ENCODE measurements around the gene PLEKHA6. TPM values are rescaled to one million over a fixed set of nuclear protein-coding genes. Genes with fewer than 3 reads are reported as not detected.

Gene PLEKHA6
- total and polyA plus RNA-seq, 2 donors (not counting 1 experiment from before 2014, with no cell fraction given), result 0.31 to 0.47 TPM

DNA sequence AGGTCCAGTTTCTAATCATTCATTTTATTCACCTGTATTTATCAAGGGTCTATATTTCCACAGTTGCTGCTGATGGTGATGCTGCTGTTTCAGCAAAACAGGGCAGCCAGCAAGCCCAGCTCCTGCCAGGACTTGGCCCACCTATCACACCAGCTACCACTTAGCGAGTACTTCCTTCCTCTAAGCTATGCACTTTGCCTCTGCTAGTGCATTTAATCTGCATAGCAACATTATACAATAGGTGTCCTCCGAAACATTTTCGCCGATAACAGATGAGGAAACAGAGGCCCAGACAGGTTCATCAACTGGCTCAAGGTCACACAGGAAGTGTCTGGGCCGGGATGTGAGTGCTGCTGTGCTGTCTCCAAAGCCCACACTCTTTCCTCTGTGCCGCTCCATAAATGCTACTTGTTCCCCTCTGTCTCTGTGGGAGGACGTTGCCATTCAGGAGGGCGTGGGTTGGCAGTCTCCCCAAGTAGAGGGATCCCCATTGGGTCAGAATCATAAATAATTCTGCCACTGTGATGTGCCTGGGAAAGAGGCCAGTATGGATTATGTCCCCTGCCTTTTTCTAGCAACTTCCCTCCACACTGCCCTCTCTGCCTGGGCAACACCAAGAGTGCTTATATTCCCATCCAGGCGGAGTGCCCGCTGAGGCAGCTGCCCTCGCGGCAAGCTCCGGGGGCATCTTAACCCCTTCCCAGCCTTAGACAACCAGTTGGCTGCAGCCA lies 9.4 kb upstream of the PLEKHA6 start:
- H3K27ac ChIP-seq (ENCODE audit: low read length in 2 of 2), result no peak overlapping the region
- no peaks in the 10 kb centered on the region for H3K4me1 Mint-ChIP-seq
- TF ChIP-seq, protein P1, sequence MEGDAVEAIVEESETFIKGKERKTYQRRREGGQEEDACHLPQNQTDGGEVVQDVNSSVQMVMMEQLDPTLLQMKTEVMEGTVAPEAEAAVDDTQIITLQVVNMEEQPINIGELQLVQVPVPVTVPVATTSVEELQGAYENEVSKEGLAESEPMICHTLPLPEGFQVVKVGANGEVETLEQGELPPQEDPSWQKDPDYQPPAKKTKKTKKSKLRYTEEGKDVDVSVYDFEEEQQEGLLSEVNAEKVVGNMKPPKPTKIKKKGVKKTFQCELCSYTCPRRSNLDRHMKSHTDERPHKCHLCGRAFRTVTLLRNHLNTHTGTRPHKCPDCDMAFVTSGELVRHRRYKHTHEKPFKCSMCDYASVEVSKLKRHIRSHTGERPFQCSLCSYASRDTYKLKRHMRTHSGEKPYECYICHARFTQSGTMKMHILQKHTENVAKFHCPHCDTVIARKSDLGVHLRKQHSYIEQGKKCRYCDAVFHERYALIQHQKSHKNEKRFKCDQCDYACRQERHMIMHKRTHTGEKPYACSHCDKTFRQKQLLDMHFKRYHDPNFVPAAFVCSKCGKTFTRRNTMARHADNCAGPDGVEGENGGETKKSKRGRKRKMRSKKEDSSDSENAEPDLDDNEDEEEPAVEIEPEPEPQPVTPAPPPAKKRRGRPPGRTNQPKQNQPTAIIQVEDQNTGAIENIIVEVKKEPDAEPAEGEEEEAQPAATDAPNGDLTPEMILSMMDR (IDR thresholded peaks at IDR 0.05), result no peak
- no peak for TF ChIP-seq EZH2 (IDR thresholded peaks at IDR 0.05; ENCODE audit: borderline replicate concordance, insufficient read depth, low read depth, low read length, poor library complexity, severe bottlenecking)
- no peaks in the 10 kb centered on the region for H3K79me2 ChIP-seq (ENCODE audit: control insufficient read depth, insufficient read depth, low read length)
- H3K27ac Mint-ChIP-seq, result no peak overlapping the region
- peaks cover 39% of the 10 kb centered on the region for H3K27me3 Mint-ChIP-seq
- H2AFZ ChIP-seq (ENCODE audit: insufficient read depth, low read depth, low read length, poor library complexity, severe bottlenecking), result no peak overlapping the region
- 39% methylated on average over 13 of the region's 13 CpGs for WGBS (ENCODE audit: insufficient coverage)
- peaks cover 0 to 13% (median 0%) of the 10 kb centered on the region in 4 experiments for H3K27me3 ChIP-seq (replicated peaks in 1 of 4; ENCODE audit: control extremely low read depth in 1 of 4, control insufficient read depth in 3 of 4, insufficient read depth in 4 of 4, low read length in 3 of 4)
- POLR2A ChIA-PET, result no interaction called here
- no peak overlapping the region for H3K4me3 Mint-ChIP-seq
- DNase-seq, result no peak
- no peak overlapping the region for H3K9ac ChIP-seq (ENCODE audit: low read length)
- H3K4me1 ChIP-seq (ENCODE audit: control insufficient read depth in 2 of 2, insufficient read depth in 2 of 2, low read length in 2 of 2), result no peaks in the 10 kb centered on the region
- CTCF ChIA-PET, result interaction anchor here (0.8 to 1.5 kb wide), 2 partner anchors 29 to 206 kb away, joined by 3 to 7 read pairs; no protein-coding TSS in a partner anchor
- no peaks in the 10 kb centered on the region for H4K20me1 ChIP-seq (ENCODE audit: control insufficient read depth, insufficient read depth, low read length, poor library complexity, severe bottlenecking)
- ATAC-seq (ENCODE audit: low read depth), result no peak
- no peak overlapping the region for H3K4me2 ChIP-seq (replicated peaks; ENCODE audit: low read depth, low read length, poor library complexity, severe bottlenecking)
- no peaks in the 10 kb centered on the region for H3K36me3 ChIP-seq (replicated peaks in 1 of 2; ENCODE audit: control extremely low read depth in 1 of 2, control insufficient read depth in 1 of 2, extremely low read depth in 1 of 2, insufficient read depth in 2 of 2, low read length in 1 of 2)
- no peak overlapping the region for H3K4me3 ChIP-seq (ENCODE audit: control extremely low read depth in 1 of 5, extremely low read depth in 1 of 5, insufficient read depth in 1 of 5, low read depth in 2 of 5, low read length in 4 of 5)
- intact Hi-C loops (cut with micrococcal nuclease), result loop anchor here (10.0 kb wide), 1 partner anchor 864 kb away; no protein-coding TSS in a partner anchor
- no peaks in the 10 kb centered on the region for H3K9me3 ChIP-seq (ENCODE audit: control extremely low read depth in 1 of 3, control insufficient read depth in 2 of 3, insufficient read depth in 1 of 3, low read length in 2 of 3)
- no peaks in the 10 kb centered on the region for H3K9me3 Mint-ChIP-seq (ENCODE audit: insufficient read depth)

- H3K27ac ChIP-seq (ENCODE audit: low read length in 2 of 2), result no peak overlapping the region
- peaks cover 0 to 5% (median 0%) of the 10 kb centered on the region in 3 donors for H3K9me3 ChIP-seq (ENCODE audit: control extremely low read depth in 1 of 3, control insufficient read depth in 2 of 3, insufficient read depth in 1 of 3, low read length in 2 of 3)
- CTCF ChIA-PET, result interaction anchor here (1.1 kb wide), 1 partner anchor 21 kb away, joined by 3 read pairs; no protein-coding TSS in a partner anchor
- no peaks in the 10 kb centered on the region for H3K36me3 ChIP-seq (replicated peaks in 1 of 2; ENCODE audit: control extremely low read depth in 1 of 2, control insufficient read depth in 1 of 2, extremely low read depth in 1 of 2, insufficient read depth in 2 of 2, low read length in 1 of 2)
- H3K4me3 ChIP-seq (ENCODE audit: control extremely low read depth in 1 of 5, extremely low read depth in 1 of 5, insufficient read depth in 1 of 5, low read depth in 2 of 5, low read length in 4 of 5), result no peak overlapping the region
- Mint-ChIP-seq H3K27me3 (peaks cover 42% of the 10 kb centered on the region), H3K4me1 (peaks cover 6% of the 10 kb centered on the region), H3K27ac (no peak overlapping the region), H3K4me3 (no peak overlapping the region), H3K9me3 (ENCODE audit: insufficient read depth) (no peaks in the 10 kb centered on the region)
- H3K27me3 ChIP-seq (replicated peaks in 1 of 4; ENCODE audit: control extremely low read depth in 1 of 4, control insufficient read depth in 3 of 4, insufficient read depth in 4 of 4, low read length in 3 of 4), result peaks cover 0 to 16% (median 2%) of the 10 kb centered on the region in 4 experiments
- no peaks in the 10 kb centered on the region for H3K79me2 ChIP-seq (ENCODE audit: control insufficient read depth, insufficient read depth, low read length)
- H3K4me2 ChIP-seq (replicated peaks; ENCODE audit: low read depth, low read length, poor library complexity, severe bottlenecking), result no peak overlapping the region
- H3K4me1 ChIP-seq (ENCODE audit: control insufficient read depth in 2 of 2, insufficient read depth in 2 of 2, low read length in 2 of 2), result peaks cover 4 to 11% of the 10 kb centered on the region in 2 donors
- TF ChIP-seq EZH2 (IDR thresholded peaks at IDR 0.05; ENCODE audit: borderline replicate concordance, insufficient read depth, low read depth, low read length, poor library complexity, severe bottlenecking), result no peak
- TF ChIP-seq, protein P1 (IDR thresholded peaks at IDR 0.05), result no peak
- ATAC-seq (ENCODE audit: low read depth) (no peak), DNase-seq (no peak)
- H4K20me1 ChIP-seq (ENCODE audit: control insufficient read depth, insufficient read depth, low read length, poor library complexity, severe bottlenecking), result no peaks in the 10 kb centered on the region
- WGBS (ENCODE audit: insufficient coverage), result 93% methylated on average over 6 of the region's 10 CpGs
- no peak overlapping the region for H3K9ac ChIP-seq (ENCODE audit: low read length)
- no peak overlapping the region for H2AFZ ChIP-seq (ENCODE audit: insufficient read depth, low read depth, low read length, poor library complexity, severe bottlenecking)
- POLR2A ChIA-PET, result no interaction called here
- intact Hi-C loops (cut with micrococcal nuclease), result loop anchor here (10.0 kb wide), 1 partner anchor 863 kb away; no protein-coding TSS in a partner anchor
Measured at GRCh38 chr1:204367956-204368355, 8.2 kb upstream of the PLEKHA6 start.
